Kidney epithelial cell (primary cell): Measurements from ENCODE around the gene MUL1. TPM values are rescaled to one million over a fixed set of nuclear protein-coding genes. Genes with fewer than 3 reads are reported as not detected.

ENCODE experiments used
- DNase-seq: peaks from one replicate; pipeline ENCODE4 v3.0.0-alpha.2; 2010; ENCODE audit warnings: low read depth
- H3K27me3 ChIP-seq: 2 replicates; pipeline ENCODE4 v1.6.0; 2011; ENCODE audit warnings: low read length; ENCODE audit not compliant: control insufficient read depth, insufficient read depth
- H3K36me3 ChIP-seq: 2 replicates; pipeline ENCODE4 v1.5.1; 2011; ENCODE audit warnings: low read length; ENCODE audit not compliant: control insufficient read depth, insufficient read depth
- H3K4me3 ChIP-seq: 2 replicates; pipeline ENCODE4 v1.5.1; 2011; ENCODE audit warnings: low read depth, mild to moderate bottlenecking, control low read depth, low read length
- CTCF ChIP-seq: IDR thresholded peaks from 2 replicates; pipeline ENCODE4 v1.5.1; 2011; ENCODE audit warnings: mild to moderate bottlenecking, moderate library complexity, low read length, control low read depth, inconsistent platforms; ENCODE audit not compliant: insufficient read depth, poor library complexity, severe bottlenecking
- total RNA-seq: library from RNA; depleted of rRNA; stranded (reverse); fragments of >200 nt; gene quantifications from 2 replicates; pipeline ENCODE4 v1.2.3, GENCODE V29; 2015

Gene MUL1
- total RNA-seq, 1 donor from 2014 or later: 43.0 TPM

- H3K36me3 ChIP-seq: no peaks in the 10 kb centered on the region
- TF ChIP-seq CTCF: no peak
- no peak for DNase-seq
- H3K4me3 ChIP-seq: no peak overlapping the region
- no peaks in the 10 kb centered on the region for H3K27me3 ChIP-seq
These were observed 15.2 kb downstream of the MUL1 start for GRCh38 chr1:20492751-20493150.

GRCh38 chr1:20491866-20492265 is 16.1 kb downstream of the MUL1 start:
- no peak for TF ChIP-seq CTCF
- H3K4me3 ChIP-seq: no peak overlapping the region
- H3K36me3 ChIP-seq: no peaks in the 10 kb centered on the region
- DNase-seq: no peak
- no peaks in the 10 kb centered on the region for H3K27me3 ChIP-seq

GRCh38 chr1:20491178-20491577 is 16.8 kb downstream of the MUL1 start:
- no peaks in the 10 kb centered on the region for H3K36me3 ChIP-seq
- no peaks in the 10 kb centered on the region for H3K27me3 ChIP-seq
- H3K4me3 ChIP-seq: no peak overlapping the region
- TF ChIP-seq CTCF: no peak
- no peak for DNase-seq

- no peak overlapping the region for H3K4me3 ChIP-seq
- no peaks in the 10 kb centered on the region for H3K36me3 ChIP-seq
- no peak for TF ChIP-seq CTCF
- no peak for DNase-seq
- no peaks in the 10 kb centered on the region for H3K27me3 ChIP-seq
These were observed 20.7 kb downstream of the MUL1 start for GRCh38 chr1:20487236-20487590.

- H3K27me3 ChIP-seq: no peaks in the 10 kb centered on the region
- H3K36me3 ChIP-seq: no peaks in the 10 kb centered on the region
- DNase-seq: no peak
- H3K4me3 ChIP-seq: peak overlapping the region; percentile 92
- TF ChIP-seq CTCF: no peak
These were observed 21.3 kb downstream of the MUL1 start for GRCh38 chr1:20486457-20487235.
